Measurements from ENCODE around the gene PRKD1. TPM values are rescaled to one million over a fixed set of nuclear protein-coding genes. Genes with fewer than 3 reads are reported as not detected.

PRKD1 gene
- total and polyA plus RNA-seq, 10 of the 15 experiments (the other 5 are each of a cell fraction or from before 2014, with no cell fraction given): 0.02 to 0.56 TPM; not detected in 8

DNA sequence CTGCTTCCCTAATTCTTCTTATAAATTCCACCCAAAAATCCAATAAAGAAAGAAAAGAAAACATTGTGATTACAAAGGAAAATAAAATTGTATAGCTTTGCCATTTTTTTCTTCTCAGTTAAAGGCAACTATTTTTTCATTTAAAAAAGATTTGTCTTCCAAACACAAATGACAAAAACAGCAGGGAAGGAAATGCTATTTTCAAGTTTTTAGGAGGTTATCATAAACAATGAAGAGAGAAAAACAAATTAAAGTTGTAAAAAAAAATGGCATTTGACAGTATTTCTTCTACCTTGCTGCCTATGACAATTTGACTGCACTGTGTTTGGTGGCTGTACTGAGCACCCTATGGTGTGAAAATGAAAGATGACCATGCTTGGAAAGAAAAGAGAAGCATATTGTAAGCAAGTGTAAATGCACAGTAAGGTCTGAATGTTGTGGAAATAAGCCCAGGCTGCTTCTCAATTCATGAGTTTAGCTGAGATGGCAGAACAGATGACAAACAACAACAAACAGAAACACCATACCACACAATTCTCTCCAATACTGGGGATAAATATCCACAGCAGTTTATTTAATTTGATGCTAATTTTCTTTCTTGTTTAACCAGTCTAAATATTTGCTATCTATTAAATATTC is 109.8 kb downstream of the PRKD1 start (continued):
- TF ChIP-seq, protein P1, sequence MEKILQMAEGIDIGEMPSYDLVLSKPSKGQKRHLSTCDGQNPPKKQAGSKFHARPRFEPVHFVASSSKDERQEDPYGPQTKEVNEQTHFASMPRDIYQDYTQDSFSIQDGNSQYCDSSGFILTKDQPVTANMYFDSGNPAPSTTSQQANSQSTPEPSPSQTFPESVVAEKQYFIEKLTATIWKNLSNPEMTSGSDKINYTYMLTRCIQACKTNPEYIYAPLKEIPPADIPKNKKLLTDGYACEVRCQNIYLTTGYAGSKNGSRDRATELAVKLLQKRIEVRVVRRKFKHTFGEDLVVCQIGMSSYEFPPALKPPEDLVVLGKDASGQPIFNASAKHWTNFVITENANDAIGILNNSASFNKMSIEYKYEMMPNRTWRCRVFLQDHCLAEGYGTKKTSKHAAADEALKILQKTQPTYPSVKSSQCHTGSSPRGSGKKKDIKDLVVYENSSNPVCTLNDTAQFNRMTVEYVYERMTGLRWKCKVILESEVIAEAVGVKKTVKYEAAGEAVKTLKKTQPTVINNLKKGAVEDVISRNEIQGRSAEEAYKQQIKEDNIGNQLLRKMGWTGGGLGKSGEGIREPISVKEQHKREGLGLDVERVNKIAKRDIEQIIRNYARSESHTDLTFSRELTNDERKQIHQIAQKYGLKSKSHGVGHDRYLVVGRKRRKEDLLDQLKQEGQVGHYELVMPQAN (conservative IDR thresholded peaks at IDR 0.05): no peak
- no peak for TF ChIP-seq FOS (IDR thresholded peaks at IDR 0.05; ENCODE audit: borderline replicate concordance, extremely low read depth, insufficient read length)
- TF ChIP-seq ZNF24 (IDR thresholded peaks at IDR 0.05): no peak
- TF ChIP-seq, protein P2, sequence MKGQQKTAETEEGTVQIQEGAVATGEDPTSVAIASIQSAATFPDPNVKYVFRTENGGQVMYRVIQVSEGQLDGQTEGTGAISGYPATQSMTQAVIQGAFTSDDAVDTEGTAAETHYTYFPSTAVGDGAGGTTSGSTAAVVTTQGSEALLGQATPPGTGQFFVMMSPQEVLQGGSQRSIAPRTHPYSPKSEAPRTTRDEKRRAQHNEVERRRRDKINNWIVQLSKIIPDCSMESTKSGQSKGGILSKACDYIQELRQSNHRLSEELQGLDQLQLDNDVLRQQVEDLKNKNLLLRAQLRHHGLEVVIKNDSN (IDR thresholded peaks at IDR 0.05; ENCODE audit: borderline replicate concordance, extremely low read length, insufficient read depth, low read depth, low read length): no peak
- TF ChIP-seq, protein P3, sequence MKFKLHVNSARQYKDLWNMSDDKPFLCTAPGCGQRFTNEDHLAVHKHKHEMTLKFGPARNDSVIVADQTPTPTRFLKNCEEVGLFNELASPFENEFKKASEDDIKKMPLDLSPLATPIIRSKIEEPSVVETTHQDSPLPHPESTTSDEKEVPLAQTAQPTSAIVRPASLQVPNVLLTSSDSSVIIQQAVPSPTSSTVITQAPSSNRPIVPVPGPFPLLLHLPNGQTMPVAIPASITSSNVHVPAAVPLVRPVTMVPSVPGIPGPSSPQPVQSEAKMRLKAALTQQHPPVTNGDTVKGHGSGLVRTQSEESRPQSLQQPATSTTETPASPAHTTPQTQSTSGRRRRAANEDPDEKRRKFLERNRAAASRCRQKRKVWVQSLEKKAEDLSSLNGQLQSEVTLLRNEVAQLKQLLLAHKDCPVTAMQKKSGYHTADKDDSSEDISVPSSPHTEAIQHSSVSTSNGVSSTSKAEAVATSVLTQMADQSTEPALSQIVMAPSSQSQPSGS (IDR thresholded peaks at IDR 0.05; ENCODE audit: low read length): no peak
- no peak for TF ChIP-seq PBX3 (IDR thresholded peaks at IDR 0.05; ENCODE audit: insufficient replicate concordance, low read depth, low read length)
- no peak for TF ChIP-seq ZNF384 (IDR thresholded peaks at IDR 0.05; ENCODE audit: borderline replicate concordance, low read depth, low read length)
